H1 (cell line): ENCODE results near the gene WBP1L. TPM values are rescaled to one million over a fixed set of nuclear protein-coding genes. Genes with fewer than 3 reads are reported as not detected.

Experiments used
- CTCF ChIA-PET: fragments of 300-600 bp; sonication (Branson Sonifier 250); formaldehyde crosslinking; loops from one replicate; lab custom pipeline; 2021; ENCODE audit not compliant: partially characterized antibody; lab: Charles Lee
- POLR2A ChIA-PET: fragments of 300-600 bp; sonication (Branson Sonifier 250); formaldehyde crosslinking; loops from one replicate; lab custom pipeline; 2021; ENCODE audit warnings: inconsistent platforms; ENCODE audit not compliant: partially characterized antibody; lab: Charles Lee
- DNase-seq, 2 experiments: peaks; one replicate each; pipeline versions ENCODE4 v3.0.0 to v3.0.0-alpha.2; 2010 to 2022; ENCODE audit warnings: low spot score in 2 of 2, low read depth in 1 of 2, mixed read lengths in 1 of 2
- FAIRE-seq: peaks from 2 replicates; lab custom pipeline; 2011; peaks lifted over from hg19 to GRCh38; lab: Jason Lieb, UNC
- H2AFZ ChIP-seq: 2 replicates; pipeline ENCODE4 v1.8.1; 2012; ENCODE audit warnings: low read length, inconsistent platforms
- H2AK5ac ChIP-seq: 2 replicates; pipeline ENCODE4 v1.6.1; 2013; ENCODE audit warnings: low read depth, low read length
- H2BK120ac ChIP-seq: replicated peaks from 2 replicates; pipeline ENCODE3; 2013; ENCODE audit warnings: low read depth, low read length, inconsistent platforms
- H2BK12ac ChIP-seq: 2 replicates; pipeline ENCODE4 v1.6.1; 2013; ENCODE audit warnings: low read depth, low read length
- H2BK15ac ChIP-seq: 2 replicates; pipeline ENCODE4 v1.6.1; 2013; ENCODE audit warnings: low read length
- H2BK20ac ChIP-seq: 2 replicates; pipeline ENCODE4 v1.6.1; 2013; ENCODE audit warnings: low read length
- H2BK5ac ChIP-seq: 2 replicates; pipeline ENCODE4 v1.6.1; 2013; ENCODE audit warnings: low read depth, low read length
- H3K14ac ChIP-seq: 2 replicates; pipeline ENCODE4 v1.6.1; 2013; ENCODE audit warnings: inconsistent platforms; ENCODE audit not compliant: insufficient read length
- H3K18ac ChIP-seq: 2 replicates; pipeline ENCODE4 v1.6.1; 2013; ENCODE audit warnings: low read length; ENCODE audit errors: extremely low read depth
- H3K23ac ChIP-seq: 2 replicates; pipeline ENCODE4 v1.6.1; 2013; ENCODE audit warnings: inconsistent platforms; ENCODE audit not compliant: insufficient read length
- H3K23me2 ChIP-seq: 2 replicates; pipeline ENCODE4 v1.6.1; 2013; ENCODE audit warnings: low read depth, low read length
- H3K27ac ChIP-seq: 2 replicates; pipeline ENCODE4 v1.6.1; 2011; ENCODE audit warnings: low read depth, low read length, inconsistent platforms
- H3K27me3 ChIP-seq, 4 experiments: replicated peaks in 1 of 4; 1 replicate in 1 of 4; 2 replicates in 3 of 4; pipeline versions ENCODE4 v1.6.1 to v1.8.1; 2011 to 2013; ENCODE audit warnings: low read length in 3 of 4, mild to moderate bottlenecking in 3 of 4, inconsistent platforms in 2 of 4, mixed read lengths in 2 of 4, moderate library complexity in 1 of 4; ENCODE audit not compliant: control insufficient read depth in 3 of 4, insufficient read depth in 3 of 4; ENCODE audit errors: extremely low read depth in 1 of 4
- H3K36me3 ChIP-seq, 4 experiments: 2 replicates each; pipeline versions ENCODE4 v1.6.1 to v1.8.1; 2011 to 2013; ENCODE audit warnings: mild to moderate bottlenecking in 4 of 4, low read length in 3 of 4, moderate library complexity in 2 of 4, control low read depth in 1 of 4, inconsistent platforms in 1 of 4; ENCODE audit not compliant: insufficient read depth in 4 of 4, control insufficient read depth in 2 of 4
- H3K4ac ChIP-seq: replicated peaks from 2 replicates; pipeline ENCODE3; 2013; ENCODE audit warnings: low read length, low read depth, mixed read lengths, inconsistent platforms; ENCODE audit not compliant: insufficient read length
- H3K4me1 ChIP-seq, 4 experiments: replicated peaks in 1 of 4; 1 replicate in 1 of 4; 2 replicates in 3 of 4; pipeline versions ENCODE4 v1.6.1 to v1.8.1; 2011 to 2013; ENCODE audit warnings: low read length in 3 of 4, inconsistent platforms in 2 of 4, mixed read lengths in 1 of 4; ENCODE audit not compliant: insufficient read depth in 4 of 4, control insufficient read depth in 3 of 4
- H3K4me2 ChIP-seq, 2 experiments: 2 replicates each; pipeline versions ENCODE4 v1.6.1 to v1.8.1; 2011 to 2013; ENCODE audit warnings: low read depth in 2 of 2, low read length in 2 of 2, control low read depth in 1 of 2, inconsistent platforms in 1 of 2, mild to moderate bottlenecking in 1 of 2; ENCODE audit not compliant: insufficient read depth in 1 of 2
- H3K4me3 ChIP-seq, 4 experiments: fragments of 200-600, 300-600 bp in 1 of 4; sonication (generic), shearing (Covaris generic), sonication (Bioruptor Twin) in 1 of 4; 2 replicates each; pipeline versions ENCODE4 v1.5.1 to v1.8.1; 2011 to 2016; ENCODE audit warnings: low read length in 4 of 4, low read depth in 3 of 4, control low read depth in 2 of 4, inconsistent platforms in 2 of 4, mild to moderate bottlenecking in 2 of 4, mixed read lengths in 1 of 4, moderate library complexity in 1 of 4; ENCODE audit not compliant: insufficient read depth in 2 of 4; ENCODE audit errors: extremely low read depth in 1 of 4
- H3K56ac ChIP-seq: replicated peaks from 2 replicates; pipeline ENCODE3; 2013; ENCODE audit warnings: low read depth, mild to moderate bottlenecking, mixed read lengths, low read length, inconsistent platforms; ENCODE audit not compliant: insufficient read length
- H3K79me1 ChIP-seq: 2 replicates; pipeline ENCODE4 v1.6.1; 2013; ENCODE audit warnings: low read depth, low read length, control low read depth
- H3K79me2 ChIP-seq, 2 experiments: 2 replicates each; pipeline versions ENCODE4 v1.6.1 to v1.8.1; 2012 to 2013; ENCODE audit warnings: low read length in 2 of 2, mild to moderate bottlenecking in 2 of 2, inconsistent platforms in 1 of 2; ENCODE audit not compliant: insufficient read depth in 2 of 2, control insufficient read depth in 1 of 2
- H3K9ac ChIP-seq, 4 experiments: replicated peaks in 1 of 4; 1 replicate in 1 of 4; 2 replicates in 3 of 4; pipeline versions ENCODE4 v1.6.1 to v1.8.1; 2011 to 2013; ENCODE audit warnings: low read depth in 3 of 4, low read length in 3 of 4, control low read depth in 2 of 4, mild to moderate bottlenecking in 2 of 4, moderate library complexity in 2 of 4, inconsistent platforms in 1 of 4; ENCODE audit errors: extremely low read depth in 1 of 4
- H3K9me3 ChIP-seq, 2 experiments: 2 replicates each; pipeline versions ENCODE4 v1.6.1 to v1.8.1; 2012 to 2013; ENCODE audit warnings: mild to moderate bottlenecking in 2 of 2, moderate library complexity in 2 of 2, control low read depth in 1 of 2, inconsistent platforms in 1 of 2, low read depth in 1 of 2, low read length in 1 of 2, mixed read lengths in 1 of 2; ENCODE audit not compliant: insufficient read depth in 2 of 2
- H4K20me1 ChIP-seq, 2 experiments: replicated peaks in 1 of 2; 2 replicates each; pipeline versions ENCODE3 to v1.8.1; 2011 to 2013; ENCODE audit warnings: inconsistent platforms in 2 of 2, low read length in 2 of 2, mild to moderate bottlenecking in 1 of 2; ENCODE audit not compliant: insufficient read depth in 2 of 2, control insufficient read depth in 1 of 2
- H4K5ac ChIP-seq: 2 replicates; pipeline ENCODE4 v1.6.1; 2013; ENCODE audit warnings: low read length, low read depth, mixed read lengths, inconsistent platforms; ENCODE audit not compliant: insufficient read length
- H4K8ac ChIP-seq: 2 replicates; pipeline ENCODE4 v1.8.0; 2013; ENCODE audit warnings: mild to moderate bottlenecking, moderate library complexity, low read length, inconsistent platforms; ENCODE audit not compliant: insufficient read depth; ENCODE audit errors: extremely low read depth
- H4K91ac ChIP-seq: replicated peaks from 2 replicates; pipeline ENCODE3; 2013; ENCODE audit warnings: low read length, mixed read lengths, inconsistent platforms; ENCODE audit not compliant: insufficient read length
- BRCA1 ChIP-seq: IDR thresholded peaks from 2 replicates; pipeline ENCODE4 v1.6.1; 2012; ENCODE audit warnings: low read depth, low read length, improper control_type of control experiment
- CHD2 ChIP-seq: IDR thresholded peaks from 2 replicates; pipeline ENCODE4 v1.6.1; 2012; ENCODE audit warnings: low read length, improper control_type of control experiment
- FOSL1 ChIP-seq: IDR thresholded peaks from 2 replicates; pipeline ENCODE4 v1.6.1; 2011; ENCODE audit warnings: mild to moderate bottlenecking, low read depth, low read length, moderate library complexity; ENCODE audit not compliant: insufficient read depth
- GTF2F1 ChIP-seq: IDR thresholded peaks from 2 replicates; pipeline ENCODE4 v1.6.1; 2012; ENCODE audit warnings: low read depth, low read length, improper control_type of control experiment, borderline replicate concordance
- KDM5A ChIP-seq: fragments of 200-600 bp; IDR thresholded peaks from 2 replicates; pipeline ENCODE4 v1.7.1; 2012; ENCODE audit warnings: mild to moderate bottlenecking, low read length, inconsistent platforms, mixed read lengths
- PHF8 ChIP-seq: fragments of 200-600 bp; sonication (generic); conservative IDR thresholded peaks from 2 replicates; pipeline ENCODE4 v1.7.1; 2012; ENCODE audit warnings: low read depth, mild to moderate bottlenecking, inconsistent platforms, low read length, moderate library complexity
- POLR2A ChIP-seq, 2 experiments: IDR thresholded peaks; 1 replicate in 1 of 2; 2 replicates in 1 of 2; pipeline ENCODE4 v1.6.1; 2011; ENCODE audit warnings: low read depth in 2 of 2, low read length in 2 of 2, mild to moderate bottlenecking in 2 of 2; ENCODE audit errors: control extremely low read depth in 1 of 2
- SP1 ChIP-seq: IDR thresholded peaks from 2 replicates; pipeline ENCODE4 v1.6.1; 2011; ENCODE audit warnings: low read depth, low read length
- WGBS, 2 experiments: shearing (Covaris generic) in 1 of 2; methylation state at CpG; one replicate each; pipeline versions ENCODE4 v1.1.6 to v1.1.7; 2013 to 2015; ENCODE audit warnings: low lambda C conversion rate in 2 of 2, mixed read lengths in 2 of 2, inconsistent platforms in 1 of 2, low coverage in 1 of 2, missing lambda C conversion rate in 1 of 2; ENCODE audit not compliant: insufficient replicate concordance in 2 of 2, insufficient coverage in 1 of 2, insufficient read length in 1 of 2; ENCODE audit errors: extremely low coverage in 1 of 2, missing lambda C conversion rate in 1 of 2; 5-methylcytosine and 5-hydroxymethylcytosine counted together
- polyA plus RNA-seq, 7 experiments: library from polyadenylated mRNA; depleted of rRNA in 3 of 7; stranded (reverse) in 5 of 7; unstranded in 2 of 7; fragments of >200 nt in 5 of 7; fragments of 200-250 nt in 2 of 7; gene quantifications; 1 replicate in 5 of 7; 2 replicates in 1 of 7; 4 replicates in 1 of 7; pipeline versions ENCODE4 v1.2.1 to v1.2.3, GENCODE V29; 2011 to 2013; ENCODE audit warnings: missing spikeins in 2 of 7, mixed read lengths in 2 of 7
- total RNA-seq: library from RNA; stranded (reverse); fragmentation: NEBNext Ultra II Directional; extraction: Animal tissue kit (Norgen Biotek cat#: 25700); gene quantifications from 2 replicates; pipeline ENCODE4 v1.2.1, GENCODE V29; 2021

Gene WBP1L
- total and polyA plus RNA-seq, 2 of the 8 experiments (the other 6 are each of a cell fraction or from before 2014, with no cell fraction given): 26.6 to 29.9 TPM

- DNase-seq (no peak), FAIRE-seq (no peak)
- Histone ChIP-seq H3K79me2 (no peaks in the 10 kb centered on the region), H4K91ac (peak overlapping the region; percentile 87), H2BK12ac (no peak overlapping the region; the same call in 1 of the 2 replicates), H2BK5ac (no peak overlapping the region; the same call in 1 of the 2 replicates), H3K4me2 (peak overlapping the region; percentile 28 to 39), H4K5ac (peak overlapping the region; percentile 44), H2BK20ac (0 out of 2 replicates have a peak overlapping the region, but pooled peaks have one; percentile 43), H2AK5ac (no peak overlapping the region), H3K18ac (peak overlapping the region; percentile 38; the same call in 1 of the 2 replicates), H3K27me3 (no peaks in the 10 kb centered on the region), H3K9me3 (peaks cover 0 to 3% of the 10 kb centered on the region in 2 experiments; a peak in 2 of 4 replicates), H3K56ac (peak overlapping the region; percentile 70), H3K4me1 (peaks cover 19 to 33% (median 29%) of the 10 kb centered on the region in 4 experiments), H3K23me2 (no peaks in the 10 kb centered on the region; the same call in none of the 2 replicates), H2BK120ac (peak overlapping the region; percentile 93), H3K9ac (no peak overlapping the region), H3K23ac (no peak overlapping the region), H2AFZ (no peak overlapping the region), H4K8ac (no peak overlapping the region), H2BK15ac (no peak overlapping the region), H3K4ac (no peak overlapping the region), H3K79me1 (no peaks in the 10 kb centered on the region; the same call in 1 of the 2 replicates), H3K27ac (no peak overlapping the region), H3K36me3 (peaks cover 0 to 3% (median 0%) of the 10 kb centered on the region in 4 experiments; a peak in 1 of 8 replicates), H3K14ac (no peak overlapping the region)
- WGBS, 2 experiments: 49% methylated on average over 2 of the region's 2 CpGs; no CpG with 5 or more reads in 1 of the 2 experiments
- ChIA-PET CTCF (interaction anchor here (0.9 to 1.7 kb wide), 5 partner anchors 12 to 49 kb away, joined by 3 to 7 read pairs (median 4); no protein-coding TSS in a partner anchor), POLR2A (interaction anchor here (0.7 to 4.4 kb wide), 8 partner anchors 8 to 87 kb away, joined by 3 to 40 read pairs (median 4); partner anchors contain the start of genes ARL3, SFXN2 and WBP1L)
- TF ChIP-seq POLR2A (IDR thresholded peaks at IDR 0.05; ENCODE audit: control extremely low read depth in 1 of 2, low read depth in 2 of 2, low read length in 2 of 2) (no peak), KDM5A (no peak), CHD2 (no peak), FOSL1 (no peak), BRCA1 (no peak), PHF8 (no peak), SP1 (peak; percentile 17; the same call in 1 of the 2 replicates), GTF2F1 (no peak)
- TF ChIP-seq, all 59 proteins: peak for 1
- peak overlapping the region in 1 of 4 experiments; percentile 16; a peak in 1 of 8 replicates for H3K4me3 ChIP-seq
- H4K20me1 ChIP-seq: no peaks in the 10 kb centered on the region
These were observed 57.7 kb downstream of the WBP1L start for GRCh38 chr10:102801496-102801895.
